B cell (primary cell): ENCODE data around the gene CUL9.

Experiments used
- CTCF ChIP-seq: fragments of 200-600 bp; IDR thresholded peaks from one replicate; pipeline ENCODE4 v1.8.0; 2022; ENCODE audit warnings: antibody characterized with exemption, mild to moderate bottlenecking
- EZH2 ChIP-seq: IDR thresholded peaks from 2 replicates; pipeline ENCODE4 v1.6.1; 2012; ENCODE audit warnings: borderline replicate concordance, low read depth, mild to moderate bottlenecking, moderate library complexity, low read length; ENCODE audit not compliant: insufficient read depth, poor library complexity, severe bottlenecking

GRCh38 chr6:43258807-43259686 lies 77.1 kb downstream of the CUL9 start:
- TF ChIP-seq CTCF: no peak
- no peak for TF ChIP-seq EZH2
